Suprapubic skin (tissue), 4 donors: ENCODE results near the gene TGFB2. TPM values are rescaled to one million over a fixed set of nuclear protein-coding genes. Genes with fewer than 3 reads are reported as not detected.

ENCODE experiments used
- DNase-seq, 2 donors: peaks; one replicate each; pipeline ENCODE4 v3.0.0-alpha.2; 2019; ENCODE audit warnings: low spot score in 2 of 2
- H3K27ac ChIP-seq: fragments of 200-600 bp; sonication (generic); one replicate; pipeline ENCODE4 v1.5.1; 2019
- H3K27me3 ChIP-seq: fragments of 200-600 bp; sonication (generic); one replicate; pipeline ENCODE4 v1.5.1; 2019
- H3K36me3 ChIP-seq: fragments of 200-600 bp; sonication (generic); one replicate; pipeline ENCODE4 v1.5.1; 2019
- H3K4me1 ChIP-seq: fragments of 200-600 bp; sonication (generic); one replicate; pipeline ENCODE4 v1.5.1; 2019
- H3K4me3 ChIP-seq: fragments of 200-600 bp; sonication (generic); one replicate; pipeline ENCODE4 v1.5.1; 2019; ENCODE audit warnings: mild to moderate bottlenecking
- H3K9me3 ChIP-seq: fragments of 200-600 bp; sonication (generic); one replicate; pipeline ENCODE4 v1.5.1; 2019
- CTCF ChIP-seq, 2 donors: fragments of 200-600 bp in 1 of 2; fragments of 450-650 bp in 1 of 2; sonication (generic) in 1 of 2; IDR thresholded peaks; one replicate each; pipeline ENCODE4 v1.5.1; 2016 to 2019; ENCODE audit warnings: antibody characterized with exemption in 2 of 2, mild to moderate bottlenecking in 1 of 2, moderate library complexity in 1 of 2
- EP300 ChIP-seq: sonication (generic); formaldehyde crosslinking; IDR thresholded peaks from one replicate; pipeline ENCODE4 v1.6.1; 2017; ENCODE audit warnings: antibody characterized with exemption
- POLR2A ChIP-seq, 2 donors: fragments of 450-650 bp; IDR thresholded peaks; one replicate each; pipeline ENCODE4 v1.6.1; 2017; ENCODE audit warnings: antibody characterized with exemption in 2 of 2, mild to moderate bottlenecking in 2 of 2, moderate library complexity in 2 of 2
- POLR2AphosphoS5 ChIP-seq, 3 donors: sonication (generic); formaldehyde crosslinking; IDR thresholded peaks; one replicate each; pipeline ENCODE4 v1.6.1; 2017; ENCODE audit warnings: antibody characterized with exemption in 3 of 3
- WGBS: methylation state at CpG from one replicate; pipeline ENCODE4 v1.1.5; 2018; 5-methylcytosine and 5-hydroxymethylcytosine counted together
- total RNA-seq, 4 donors: library from RNA; depleted of rRNA; stranded (reverse); fragments of >200 nt; gene quantifications; one replicate each; pipeline ENCODE4 v1.1.0, GENCODE V29; 2016

Gene TGFB2
- total RNA-seq, 4 donors from 2014 or later, result 0.60 to 3.9 (median 3.0) TPM

- no peak for DNase-seq
- Histone ChIP-seq H3K27ac (no peak overlapping the region), H3K4me3 (no peak overlapping the region), H3K9me3 (no peaks in the 10 kb centered on the region), H3K27me3 (no peaks in the 10 kb centered on the region), H3K4me1 (peaks cover 4% of the 10 kb centered on the region), H3K36me3 (no peaks in the 10 kb centered on the region)
- TF ChIP-seq EP300, result no peak
- TF ChIP-seq CTCF (IDR thresholded peaks at IDR 0.05), result no peak
- TF ChIP-seq POLR2A (IDR thresholded peaks at IDR 0.05), result no peak
- no peak for TF ChIP-seq POLR2AphosphoS5 (IDR thresholded peaks at IDR 0.05)
- 67% methylated on average over 5 of the region's 5 CpGs for WGBS
Observed at GRCh38 chr1:218425647-218426342, 80.7 kb downstream of the TGFB2 start.

- H3K36me3 ChIP-seq, result no peaks in the 10 kb centered on the region
- peaks cover 4% of the 10 kb centered on the region for H3K4me1 ChIP-seq
- no peaks in the 10 kb centered on the region for H3K27me3 ChIP-seq
- 74% methylated on average over 1 of the region's 1 CpG for WGBS
- H3K9me3 ChIP-seq, result no peaks in the 10 kb centered on the region
- H3K4me3 ChIP-seq, result no peak overlapping the region
- DNase-seq, result no peak
- H3K27ac ChIP-seq, result no peak overlapping the region
- TF ChIP-seq CTCF (IDR thresholded peaks at IDR 0.05) (no peak), POLR2AphosphoS5 (IDR thresholded peaks at IDR 0.05) (no peak)
Observed at GRCh38 chr1:218426343-218426657, 81.2 kb downstream of the TGFB2 start.

- no peaks in the 10 kb centered on the region for H3K9me3 ChIP-seq
- H3K27me3 ChIP-seq, result no peaks in the 10 kb centered on the region
- DNase-seq, result no peak
- TF ChIP-seq POLR2AphosphoS5 (IDR thresholded peaks at IDR 0.05) (no peak), EP300 (no peak), CTCF (IDR thresholded peaks at IDR 0.05) (no peak), POLR2A (IDR thresholded peaks at IDR 0.05) (no peak)
- no peak overlapping the region for H3K27ac ChIP-seq
- H3K36me3 ChIP-seq, result no peaks in the 10 kb centered on the region
- no peak overlapping the region for H3K4me3 ChIP-seq
- H3K4me1 ChIP-seq, result peaks cover 4% of the 10 kb centered on the region
Observed at GRCh38 chr1:218429301-218429700, 84.2 kb downstream of the TGFB2 start.

GRCh38 chr1:218430346-218430745, 85.2 kb downstream of the TGFB2 start:
- DNase-seq, result no peak
- no peak for TF ChIP-seq CTCF (IDR thresholded peaks at IDR 0.05)
- no peak for TF ChIP-seq POLR2AphosphoS5 (IDR thresholded peaks at IDR 0.05)
- no peak for TF ChIP-seq POLR2A (IDR thresholded peaks at IDR 0.05)
- TF ChIP-seq EP300, result no peak
- no peaks in the 10 kb centered on the region for H3K9me3 ChIP-seq
- WGBS, result 95% methylated on average over 1 of the region's 1 CpG
- H3K27me3 ChIP-seq, result no peaks in the 10 kb centered on the region
- no peaks in the 10 kb centered on the region for H3K36me3 ChIP-seq
- H3K4me1 ChIP-seq, result peaks cover 4% of the 10 kb centered on the region
- no peak overlapping the region for H3K27ac ChIP-seq
- no peak overlapping the region for H3K4me3 ChIP-seq

GRCh38 chr1:218430822-218431221, 85.7 kb downstream of the TGFB2 start:
- H3K36me3 ChIP-seq, result no peaks in the 10 kb centered on the region
- no peaks in the 10 kb centered on the region for H3K9me3 ChIP-seq
- H3K4me3 ChIP-seq, result no peak overlapping the region
- no peaks in the 10 kb centered on the region for H3K27me3 ChIP-seq
- H3K4me1 ChIP-seq, result peaks cover 3% of the 10 kb centered on the region
- 76% methylated on average over 2 of the region's 2 CpGs for WGBS
- TF ChIP-seq POLR2AphosphoS5 (IDR thresholded peaks at IDR 0.05), result no peak
- no peak for TF ChIP-seq POLR2A (IDR thresholded peaks at IDR 0.05)
- no peak for TF ChIP-seq CTCF (IDR thresholded peaks at IDR 0.05)
- no peak for TF ChIP-seq EP300
- DNase-seq, result no peak
- no peak overlapping the region for H3K27ac ChIP-seq
